ENCODE measurements around the gene ZDHHC4. TPM values are rescaled to one million over a fixed set of nuclear protein-coding genes. Genes with fewer than 3 reads are reported as not detected.

Gene ZDHHC4
- 10 to 100 TPM; 27.8 to 32.0 TPM for total RNA-seq

DNA sequence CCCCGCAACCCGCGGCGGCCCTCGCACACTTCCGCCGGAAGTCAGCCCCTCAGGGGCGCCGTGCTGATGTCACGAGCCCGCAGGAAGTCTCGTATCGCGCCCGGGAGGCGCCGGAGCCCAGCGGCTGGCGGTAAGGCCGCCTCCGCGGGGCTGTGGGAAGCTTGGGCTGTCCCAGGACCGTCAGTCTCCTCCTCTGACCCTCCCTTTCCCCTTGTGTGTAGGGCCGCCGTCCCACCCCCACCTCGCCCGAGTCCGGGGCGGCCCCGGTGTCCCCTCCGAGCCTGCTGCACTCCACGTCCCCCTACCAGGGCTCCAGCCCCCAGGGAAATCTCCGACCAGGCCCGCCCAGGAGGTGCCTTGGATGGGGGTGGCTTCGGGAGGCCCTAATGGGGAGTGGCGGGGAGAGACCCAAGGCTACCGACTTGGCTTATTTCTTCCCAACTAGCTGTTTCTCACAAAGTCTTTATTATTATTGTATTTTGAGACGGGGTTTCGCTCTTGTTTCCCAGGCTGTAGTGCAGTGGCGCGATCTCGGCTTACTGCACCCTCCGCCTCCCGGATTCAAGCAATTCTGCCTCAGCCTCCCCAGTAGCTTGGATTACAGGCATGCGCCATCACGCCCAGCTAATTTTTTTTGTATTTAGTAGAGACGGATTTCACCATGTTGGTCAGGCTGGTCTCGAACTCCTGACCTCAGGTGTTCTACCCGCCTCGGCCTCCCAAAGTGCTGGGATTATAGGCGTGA, at the start of gene ZDHHC4:
TSS of gene ZDHHC4 (plus strand) at position 86 of the 745 bp plus-strand sequence. CDS start 3,108 bp downstream, outside the sequence.
- peak within 1 kb of the TSS; percentile 84 for H3K4me3 Mint-ChIP-seq
- H3K9me3 Mint-ChIP-seq = no peaks in the 10 kb centered on the region
- CTCF ChIA-PET = interaction anchor here (0.7 to 5.9 kb wide), 4 partner anchors 12 to 23 kb away, joined by 3 to 44 read pairs (median 4); partner anchors contain the start of gene INTS15
- TF ChIP-seq, protein P1, sequence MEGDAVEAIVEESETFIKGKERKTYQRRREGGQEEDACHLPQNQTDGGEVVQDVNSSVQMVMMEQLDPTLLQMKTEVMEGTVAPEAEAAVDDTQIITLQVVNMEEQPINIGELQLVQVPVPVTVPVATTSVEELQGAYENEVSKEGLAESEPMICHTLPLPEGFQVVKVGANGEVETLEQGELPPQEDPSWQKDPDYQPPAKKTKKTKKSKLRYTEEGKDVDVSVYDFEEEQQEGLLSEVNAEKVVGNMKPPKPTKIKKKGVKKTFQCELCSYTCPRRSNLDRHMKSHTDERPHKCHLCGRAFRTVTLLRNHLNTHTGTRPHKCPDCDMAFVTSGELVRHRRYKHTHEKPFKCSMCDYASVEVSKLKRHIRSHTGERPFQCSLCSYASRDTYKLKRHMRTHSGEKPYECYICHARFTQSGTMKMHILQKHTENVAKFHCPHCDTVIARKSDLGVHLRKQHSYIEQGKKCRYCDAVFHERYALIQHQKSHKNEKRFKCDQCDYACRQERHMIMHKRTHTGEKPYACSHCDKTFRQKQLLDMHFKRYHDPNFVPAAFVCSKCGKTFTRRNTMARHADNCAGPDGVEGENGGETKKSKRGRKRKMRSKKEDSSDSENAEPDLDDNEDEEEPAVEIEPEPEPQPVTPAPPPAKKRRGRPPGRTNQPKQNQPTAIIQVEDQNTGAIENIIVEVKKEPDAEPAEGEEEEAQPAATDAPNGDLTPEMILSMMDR (IDR thresholded peaks at IDR 0.05) = no peak
- intact Hi-C loops (cut with micrococcal nuclease) = no loop called here
- peak within 1 kb of the TSS; percentile 89 for H3K27ac Mint-ChIP-seq
- H3K27me3 Mint-ChIP-seq = no peaks in the 10 kb centered on the region
- DNase-seq (peak; percentile 93), ATAC-seq (peak; percentile 95)
- peaks cover 28% of the 10 kb centered on the region for H3K4me1 Mint-ChIP-seq (ENCODE audit: low read depth)
- H3K36me3 Mint-ChIP-seq (ENCODE audit: low read depth) = peaks cover 17% of the 10 kb centered on the region
- POLR2A ChIA-PET = interaction anchor here (1.2 to 4.0 kb wide), 4 partner anchors 12 to 35 kb away, joined by 4 to 18 read pairs (median 4); partner anchors contain the start of gene INTS15

GRCh38 chr7:6528401-6529130, 48.7 kb upstream of the ZDHHC4 start:
- CTCF ChIA-PET = no interaction called here
- TF ChIP-seq, protein P1 (IDR thresholded peaks at IDR 0.05) = no peak
- H3K9me3 Mint-ChIP-seq = no peaks in the 10 kb centered on the region
- ATAC-seq (no peak), DNase-seq (no peak)
- peaks cover 18% of the 10 kb centered on the region for H3K4me1 Mint-ChIP-seq (ENCODE audit: low read depth)
- intact Hi-C loops (cut with micrococcal nuclease) = no loop called here
- no peak overlapping the region for H3K27ac Mint-ChIP-seq
- H3K27me3 Mint-ChIP-seq = peaks cover 26% of the 10 kb centered on the region
- no peak overlapping the region for H3K4me3 Mint-ChIP-seq
- no peaks in the 10 kb centered on the region for H3K36me3 Mint-ChIP-seq (ENCODE audit: low read depth)
- POLR2A ChIA-PET = no interaction called here

DNA sequence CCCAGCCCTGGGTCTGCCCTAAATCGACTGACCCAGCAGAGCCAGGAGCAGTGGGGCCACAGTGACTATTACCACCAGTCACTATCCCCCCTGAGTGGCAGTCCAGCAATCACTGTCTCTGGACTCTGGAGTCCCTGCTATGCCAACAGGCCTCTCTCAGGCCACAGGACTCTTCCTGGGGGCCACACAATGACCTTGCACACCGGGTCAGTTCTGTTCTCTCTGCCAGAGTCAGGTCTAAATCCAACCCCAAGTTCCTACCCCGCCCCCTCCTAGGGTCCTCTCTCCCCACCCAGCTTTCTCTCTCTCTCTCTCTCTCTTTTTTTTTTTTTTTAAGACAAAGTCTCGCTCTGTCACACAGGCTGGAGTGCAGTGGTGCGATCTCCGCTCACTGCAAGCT, 47.6 kb upstream of the ZDHHC4 start:
- TF ChIP-seq, protein P1 (IDR thresholded peaks at IDR 0.05) = no peak
- ATAC-seq (no peak), DNase-seq (no peak)
- Mint-ChIP-seq H3K4me1 (ENCODE audit: low read depth) (peaks cover 26% of the 10 kb centered on the region), H3K4me3 (peak overlapping the region; percentile 74), H3K27ac (no peak overlapping the region), H3K36me3 (ENCODE audit: low read depth) (no peaks in the 10 kb centered on the region), H3K9me3 (no peaks in the 10 kb centered on the region), H3K27me3 (peaks cover 26% of the 10 kb centered on the region)
- intact Hi-C loops (cut with micrococcal nuclease) = no loop called here
- CTCF ChIA-PET = no interaction called here
- POLR2A ChIA-PET = no interaction called here

- Mint-ChIP-seq H3K4me3 (peak overlapping the region; percentile 74), H3K9me3 (no peaks in the 10 kb centered on the region), H3K27ac (peak overlapping the region; percentile 49), H3K27me3 (peaks cover 28% of the 10 kb centered on the region), H3K4me1 (ENCODE audit: low read depth) (peaks cover 26% of the 10 kb centered on the region), H3K36me3 (ENCODE audit: low read depth) (no peaks in the 10 kb centered on the region)
- peak; percentile 78 for ATAC-seq
- TF ChIP-seq, protein P1 (IDR thresholded peaks at IDR 0.05) = no peak
- peak; percentile 80 for DNase-seq
- ChIA-PET CTCF (interaction anchor here (0.6 to 1.3 kb wide), 3 partner anchors 14 to 73 kb away, joined by 3 to 5 read pairs (median 3); no protein-coding TSS in a partner anchor), POLR2A (interaction anchor here (0.6 kb wide), 1 partner anchor 12 kb away, joined by 4 read pairs; no protein-coding TSS in a partner anchor)
- intact Hi-C loops (cut with micrococcal nuclease) = no loop called here
Measured at GRCh38 chr7:6530626-6531491, 46.4 kb upstream of the ZDHHC4 start.
